Spleen (tissue), 7 donors: ENCODE results near the gene RPL32.

Experiments used
- POLR2A ChIP-seq, 3 donors: fragments of 450-650 bp; IDR thresholded peaks; one replicate each; pipeline ENCODE4 v1.5.1; 2017; ENCODE audit warnings: antibody characterized with exemption in 3 of 3, mild to moderate bottlenecking in 1 of 3
- POLR2AphosphoS5 ChIP-seq, 3 donors: sonication (generic); formaldehyde crosslinking; IDR thresholded peaks; one replicate each; pipeline ENCODE4 v1.5.1; 2017; ENCODE audit warnings: antibody characterized with exemption in 3 of 3
- TF ChIP-seq, protein P1 (sequence below), 11 experiments: fragments of 200-600 bp in 7 of 11; fragments of 450-650 bp in 4 of 11; sonication (generic) in 4 of 11; IDR thresholded peaks in 8 of 11; conservative IDR thresholded peaks in 3 of 11; 1 replicate in 7 of 11; 2 replicates in 4 of 11; pipeline versions ENCODE4 v1.4.0 to v1.8.0; 2016 to 2021; ENCODE audit warnings: antibody characterized with exemption in 11 of 11, inconsistent platforms in 4 of 11, mild to moderate bottlenecking in 1 of 11
- donor health status: DM: no; HTN: no; CAD: no; lungs with moderate emphysema.
- donor health status: DM: no; HTN: no; CAD: no.
- donor health status: DM: no; HTN: no; CAD: no.

DNA sequence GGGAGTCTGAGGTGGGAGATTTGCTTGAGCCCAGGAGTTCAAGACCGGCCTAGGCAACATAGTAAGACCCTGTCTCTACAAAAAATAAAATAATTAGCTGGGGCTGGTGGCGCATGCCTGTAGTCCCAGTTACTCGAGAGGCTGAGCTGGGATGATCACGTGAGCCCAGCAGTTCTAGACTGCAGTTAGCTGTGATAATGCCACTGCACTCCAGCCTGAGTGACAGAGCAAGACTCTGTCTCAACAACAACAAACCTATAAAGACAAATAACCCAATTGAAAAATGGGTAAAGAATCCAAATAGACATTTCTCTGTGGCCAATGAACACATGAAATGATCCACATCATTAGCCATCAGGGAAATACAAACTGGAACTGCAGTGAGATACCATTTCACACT lies 1.1 kb upstream of the RPL32 start:
- TF ChIP-seq, protein P1, sequence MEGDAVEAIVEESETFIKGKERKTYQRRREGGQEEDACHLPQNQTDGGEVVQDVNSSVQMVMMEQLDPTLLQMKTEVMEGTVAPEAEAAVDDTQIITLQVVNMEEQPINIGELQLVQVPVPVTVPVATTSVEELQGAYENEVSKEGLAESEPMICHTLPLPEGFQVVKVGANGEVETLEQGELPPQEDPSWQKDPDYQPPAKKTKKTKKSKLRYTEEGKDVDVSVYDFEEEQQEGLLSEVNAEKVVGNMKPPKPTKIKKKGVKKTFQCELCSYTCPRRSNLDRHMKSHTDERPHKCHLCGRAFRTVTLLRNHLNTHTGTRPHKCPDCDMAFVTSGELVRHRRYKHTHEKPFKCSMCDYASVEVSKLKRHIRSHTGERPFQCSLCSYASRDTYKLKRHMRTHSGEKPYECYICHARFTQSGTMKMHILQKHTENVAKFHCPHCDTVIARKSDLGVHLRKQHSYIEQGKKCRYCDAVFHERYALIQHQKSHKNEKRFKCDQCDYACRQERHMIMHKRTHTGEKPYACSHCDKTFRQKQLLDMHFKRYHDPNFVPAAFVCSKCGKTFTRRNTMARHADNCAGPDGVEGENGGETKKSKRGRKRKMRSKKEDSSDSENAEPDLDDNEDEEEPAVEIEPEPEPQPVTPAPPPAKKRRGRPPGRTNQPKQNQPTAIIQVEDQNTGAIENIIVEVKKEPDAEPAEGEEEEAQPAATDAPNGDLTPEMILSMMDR (IDR thresholded peaks at IDR 0.05 in 8 of 11, conservative IDR thresholded peaks at IDR 0.05 in 3 of 11): no peak
- TF ChIP-seq POLR2A (IDR thresholded peaks at IDR 0.05) (no peak), POLR2AphosphoS5 (IDR thresholded peaks at IDR 0.05) (no peak)
